Endothelial cell of umbilical vein (primary cell): ENCODE measurements around the gene HNRNPL. TPM values are rescaled to one million over a fixed set of nuclear protein-coding genes. Genes with fewer than 3 reads are reported as not detected.

Experiments
- BruUV-seq: library from RNA; stranded (reverse); fragments of 400-500 nt; replicated peaks from 2 replicates; lab custom pipeline; 2021; lab: Mats Ljungman, UMichigan
- CTCF ChIA-PET: fragments of 300-600, 350-600 bp; sonication (Branson Sonifier 250); formaldehyde crosslinking; loops from one replicate; lab custom pipeline; 2021; ENCODE audit warnings: antibody characterized with exemption, inconsistent platforms; lab: Charles Lee
- POLR2A ChIA-PET: fragments of 300-600, 350-600 bp; sonication (Branson Sonifier 250); formaldehyde crosslinking; loops from one replicate; lab custom pipeline; 2021; ENCODE audit warnings: antibody characterized with exemption, inconsistent platforms; lab: Charles Lee
- DNase-seq: peaks from one replicate; pipeline ENCODE4 v3.0.0-alpha.2; 2011; ENCODE audit warnings: low read depth, low spot score
- FAIRE-seq: peaks from 2 replicates; lab custom pipeline; 2011; peaks lifted over from hg19 to GRCh38; lab: Jason Lieb, UNC
- H2AFZ ChIP-seq: 2 replicates; pipeline ENCODE4 v1.6.0; 2012; ENCODE audit warnings: low read depth, low read length, control low read depth, inconsistent platforms
- H3K27ac ChIP-seq: 2 replicates; pipeline ENCODE4 v1.5.1; 2011; ENCODE audit warnings: low read depth, mild to moderate bottlenecking, control low read depth, low read length, moderate library complexity; ENCODE audit not compliant: insufficient read depth
- H3K27me3 ChIP-seq, 2 experiments: 2 replicates each; pipeline versions ENCODE4 v1.6.0 to v1.6.1; 2011; ENCODE audit warnings: low read length in 2 of 2, mixed read lengths in 1 of 2; ENCODE audit not compliant: control insufficient read depth in 2 of 2, insufficient read depth in 2 of 2
- H3K36me3 ChIP-seq, 2 experiments: 2 replicates in 1 of 2; 3 replicates in 1 of 2; pipeline ENCODE4 v1.5.1; 2011; ENCODE audit warnings: low read length in 2 of 2, mild to moderate bottlenecking in 1 of 2, moderate library complexity in 1 of 2; ENCODE audit not compliant: control insufficient read depth in 2 of 2, insufficient read depth in 2 of 2; ENCODE audit errors: extremely low read depth in 1 of 2
- H3K4me1 ChIP-seq: 3 replicates; pipeline ENCODE4 v1.5.1; 2011; ENCODE audit warnings: mild to moderate bottlenecking, low read length; ENCODE audit not compliant: control insufficient read depth, insufficient read depth; ENCODE audit errors: extremely low read depth
- H3K4me2 ChIP-seq: 2 replicates; pipeline ENCODE4 v1.6.1; 2011; ENCODE audit warnings: low read length, control low read depth, mixed read lengths; ENCODE audit not compliant: insufficient read depth
- H3K4me3 ChIP-seq, 3 experiments: fragments of 200-600 bp in 1 of 3; sonication (generic), shearing (Covaris generic) in 1 of 3; replicated peaks in 1 of 3; 2 replicates each; pipeline ENCODE4 v1.5.1; 2011 to 2016; ENCODE audit warnings: control low read depth in 3 of 3, low read length in 3 of 3, mild to moderate bottlenecking in 2 of 3, inconsistent platforms in 1 of 3, low read depth in 1 of 3, moderate library complexity in 1 of 3; ENCODE audit not compliant: insufficient read depth in 1 of 3
- H3K79me2 ChIP-seq: 2 replicates; pipeline ENCODE4 v1.6.0; 2012; ENCODE audit warnings: low read length, inconsistent platforms; ENCODE audit not compliant: control insufficient read depth, insufficient read depth
- H3K9ac ChIP-seq: replicated peaks from 2 replicates; pipeline ENCODE3; 2011; ENCODE audit warnings: low read length, control low read depth; ENCODE audit not compliant: insufficient read depth; ENCODE audit errors: extremely low read depth
- H3K9me1 ChIP-seq: replicated peaks from 3 replicates; pipeline ENCODE4 v1.6.0; 2011; ENCODE audit warnings: mild to moderate bottlenecking, low read length; ENCODE audit not compliant: control insufficient read depth, insufficient read depth; ENCODE audit errors: extremely low read depth
- H3K9me3 ChIP-seq: replicated peaks from 2 replicates; pipeline ENCODE4 v1.5.1; 2012; ENCODE audit warnings: low read length, inconsistent platforms; ENCODE audit not compliant: control insufficient read depth, insufficient read depth
- H4K20me1 ChIP-seq: replicated peaks from 2 replicates; pipeline ENCODE3; 2011; ENCODE audit warnings: mild to moderate bottlenecking, low read length; ENCODE audit not compliant: control insufficient read depth, insufficient read depth; ENCODE audit errors: extremely low read depth
- EZH2 ChIP-seq: IDR thresholded peaks from 2 replicates; pipeline ENCODE4 v1.6.1; 2012; ENCODE audit warnings: borderline replicate concordance, low read depth, mild to moderate bottlenecking, moderate library complexity, low read length, inconsistent platforms; ENCODE audit not compliant: severe bottlenecking
- FOS ChIP-seq: IDR thresholded peaks from 2 replicates; pipeline ENCODE4 v1.6.1; 2011; ENCODE audit warnings: mild to moderate bottlenecking, low read length, moderate library complexity, borderline replicate concordance; ENCODE audit not compliant: insufficient read depth
- GATA2 ChIP-seq: IDR thresholded peaks from 2 replicates; pipeline ENCODE4 v1.7.0; 2011; ENCODE audit warnings: low read depth, mild to moderate bottlenecking, moderate library complexity, mixed read lengths, low read length; ENCODE audit not compliant: insufficient read length, insufficient read depth
- JUN ChIP-seq: IDR thresholded peaks from 2 replicates; pipeline ENCODE4 v1.6.1; 2011; ENCODE audit warnings: borderline replicate concordance, low read depth; ENCODE audit not compliant: insufficient read length, insufficient read depth
- MYC ChIP-seq: IDR thresholded peaks from one replicate; pipeline ENCODE4 v1.6.1; 2011; ENCODE audit warnings: mild to moderate bottlenecking, low read depth, low read length
- POLR2A ChIP-seq: IDR thresholded peaks from 2 replicates; pipeline ENCODE4 v1.6.1; 2012; ENCODE audit warnings: low read depth, mild to moderate bottlenecking, control low read depth, low read length
- POLR2AphosphoS5 ChIP-seq: IDR thresholded peaks from 2 replicates; pipeline ENCODE4 v1.6.1; 2012; ENCODE audit warnings: low read depth, mild to moderate bottlenecking, control low read depth, low read length, moderate library complexity; ENCODE audit not compliant: insufficient read depth
- dilution Hi-C: fragments of 300-500 bp; cut with MboI; formaldehyde crosslinking; loops from one replicate; pipeline ENCODE4 v1.15.0; 2019; ENCODE audit warnings: low sequenced_read_pairs; ENCODE audit not compliant: extremely low pct_ligation_motif_present
- intact Hi-C: fragments of 100-400 bp; cut with micrococcal nuclease; formaldehyde crosslinking; loops from one replicate; pipeline ENCODE4 v1.10.0; 2022
- polyA plus RNA-seq, 4 experiments: library from polyadenylated mRNA; depleted of rRNA in 3 of 4; stranded (reverse) in 3 of 4; unstranded in 1 of 4; fragments of >200 nt; gene quantifications; 2 replicates each; pipeline versions ENCODE4 v1.2.1 to v1.2.3, GENCODE V29; 2011 to 2012; ENCODE audit warnings: missing spikeins in 1 of 4
- total RNA-seq: library from RNA; stranded (reverse); gene quantifications from 2 replicates; pipeline ENCODE4 v1.2.3, GENCODE V29; 2021
- TF ChIP-seq, protein P1 (sequence below), 2 donors: IDR thresholded peaks; 1 replicate in 1 of 2; 2 replicates in 1 of 2; pipeline ENCODE4 v1.5.1; 2011; ENCODE audit warnings: low read length in 2 of 2, mild to moderate bottlenecking in 2 of 2, moderate library complexity in 2 of 2, control low read depth in 1 of 2, inconsistent platforms in 1 of 2, low read depth in 1 of 2; ENCODE audit not compliant: insufficient read depth in 1 of 2; ENCODE audit errors: extremely low read depth in 1 of 2
- TF ChIP-seq, protein P2 (sequence below): IDR thresholded peaks from 2 replicates; pipeline ENCODE4 v1.6.1; 2011; ENCODE audit not compliant: insufficient read depth, insufficient read length

The HNRNPL gene
- total and polyA plus RNA-seq, 2 donors (not counting 3 experiments of a cell fraction or from before 2014, with no cell fraction given) = 305 to 451 TPM

GRCh38 chr19:38894968-38895367 is 45.2 kb upstream of the HNRNPL start:
- TF ChIP-seq EZH2 (no peak), JUN (no peak), GATA2 (no peak), POLR2A (no peak), MYC (no peak), FOS (no peak), POLR2AphosphoS5 (no peak)
- TF ChIP-seq, protein P1, sequence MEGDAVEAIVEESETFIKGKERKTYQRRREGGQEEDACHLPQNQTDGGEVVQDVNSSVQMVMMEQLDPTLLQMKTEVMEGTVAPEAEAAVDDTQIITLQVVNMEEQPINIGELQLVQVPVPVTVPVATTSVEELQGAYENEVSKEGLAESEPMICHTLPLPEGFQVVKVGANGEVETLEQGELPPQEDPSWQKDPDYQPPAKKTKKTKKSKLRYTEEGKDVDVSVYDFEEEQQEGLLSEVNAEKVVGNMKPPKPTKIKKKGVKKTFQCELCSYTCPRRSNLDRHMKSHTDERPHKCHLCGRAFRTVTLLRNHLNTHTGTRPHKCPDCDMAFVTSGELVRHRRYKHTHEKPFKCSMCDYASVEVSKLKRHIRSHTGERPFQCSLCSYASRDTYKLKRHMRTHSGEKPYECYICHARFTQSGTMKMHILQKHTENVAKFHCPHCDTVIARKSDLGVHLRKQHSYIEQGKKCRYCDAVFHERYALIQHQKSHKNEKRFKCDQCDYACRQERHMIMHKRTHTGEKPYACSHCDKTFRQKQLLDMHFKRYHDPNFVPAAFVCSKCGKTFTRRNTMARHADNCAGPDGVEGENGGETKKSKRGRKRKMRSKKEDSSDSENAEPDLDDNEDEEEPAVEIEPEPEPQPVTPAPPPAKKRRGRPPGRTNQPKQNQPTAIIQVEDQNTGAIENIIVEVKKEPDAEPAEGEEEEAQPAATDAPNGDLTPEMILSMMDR (IDR thresholded peaks at IDR 0.05; ENCODE audit: extremely low read depth in 1 of 2, insufficient read depth in 1 of 2, low read depth in 1 of 2, low read length in 2 of 2) = no peak
- TF ChIP-seq, protein P2, sequence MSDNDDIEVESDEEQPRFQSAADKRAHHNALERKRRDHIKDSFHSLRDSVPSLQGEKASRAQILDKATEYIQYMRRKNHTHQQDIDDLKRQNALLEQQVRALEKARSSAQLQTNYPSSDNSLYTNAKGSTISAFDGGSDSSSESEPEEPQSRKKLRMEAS = no peak
- CTCF ChIA-PET = no interaction called here
- intact Hi-C loops (no loop called here), dilution Hi-C loops (no loop called here)
- FAIRE-seq = no peak
- H3K9me1 ChIP-seq = no peaks in the 10 kb centered on the region
- H3K27me3 ChIP-seq = no peaks in the 10 kb centered on the region
- H2AFZ ChIP-seq = no peak overlapping the region
- no peaks in the 10 kb centered on the region for H4K20me1 ChIP-seq
- no peak overlapping the region for H3K27ac ChIP-seq
- no peak for DNase-seq
- no peak overlapping the region for H3K4me3 ChIP-seq
- no peaks in the 10 kb centered on the region for H3K9me3 ChIP-seq
- H3K9ac ChIP-seq = no peak overlapping the region
- H3K4me1 ChIP-seq = peaks cover 8% of the 10 kb centered on the region
- no peaks in the 10 kb centered on the region for H3K79me2 ChIP-seq
- peaks cover 0 to 5% of the 10 kb centered on the region in 2 experiments for H3K36me3 ChIP-seq
- no peak overlapping the region for H3K4me2 ChIP-seq
- no TSS peak for BruUV-seq
- POLR2A ChIA-PET = no interaction called here
